BJ (cell line): ENCODE measurements around the gene DDX39B. TPM values are rescaled to one million over a fixed set of nuclear protein-coding genes. Genes with fewer than 3 reads are reported as not detected.
A peak's percentile ranks its signal among the peaks of the same experiment; 100 is the strongest.
"Not testable (repeated sequence)": the region's sequence is repeated elsewhere in the genome, so short reads cannot be mapped to it uniquely, and the experiment has no call there.

Experiments used
- CTCF ChIA-PET: fragments of 350-600 bp; formaldehyde crosslinking; extraction: SDS; loops from one replicate; lab custom pipeline; 2021; ENCODE audit warnings: antibody characterized with exemption, inconsistent platforms; lab: Yijun Ruan, JAX
- POLR2A ChIA-PET: fragments of 300-600 bp; sonication (Branson Sonifier 250); formaldehyde crosslinking; extraction: SDS; loops from one replicate; lab custom pipeline; 2021; ENCODE audit warnings: antibody characterized with exemption; lab: Charles Lee
- DNase-seq: peaks from one replicate; pipeline ENCODE4 v3.0.0-alpha.2; 2011; ENCODE audit warnings: low read depth
- H3K27me3 ChIP-seq: 2 replicates; pipeline ENCODE4 v1.6.0; 2011; ENCODE audit warnings: low read length; ENCODE audit not compliant: control insufficient read depth, insufficient read depth
- H3K36me3 ChIP-seq: 2 replicates; pipeline ENCODE4 v1.5.1; 2011; ENCODE audit warnings: low read length; ENCODE audit not compliant: control insufficient read depth, insufficient read depth
- H3K4me3 ChIP-seq: 2 replicates; pipeline ENCODE4 v1.5.1; 2011; ENCODE audit warnings: low read depth, mild to moderate bottlenecking, control low read depth, low read length
- polyA plus RNA-seq: library from polyadenylated mRNA; depleted of rRNA; stranded (reverse); fragments of >200 nt; gene quantifications from 2 replicates; pipeline ENCODE4 v1.2.3, GENCODE V29; 2011
- TF ChIP-seq, protein P1 (sequence below): IDR thresholded peaks from 2 replicates; pipeline ENCODE4 v1.5.1; 2011; ENCODE audit warnings: low read depth, mild to moderate bottlenecking, control low read depth, inconsistent platforms, low read length, moderate library complexity; ENCODE audit not compliant: insufficient read depth

DDX39B gene
- polyA plus RNA-seq, 1 experiment = 584 TPM

DNA sequence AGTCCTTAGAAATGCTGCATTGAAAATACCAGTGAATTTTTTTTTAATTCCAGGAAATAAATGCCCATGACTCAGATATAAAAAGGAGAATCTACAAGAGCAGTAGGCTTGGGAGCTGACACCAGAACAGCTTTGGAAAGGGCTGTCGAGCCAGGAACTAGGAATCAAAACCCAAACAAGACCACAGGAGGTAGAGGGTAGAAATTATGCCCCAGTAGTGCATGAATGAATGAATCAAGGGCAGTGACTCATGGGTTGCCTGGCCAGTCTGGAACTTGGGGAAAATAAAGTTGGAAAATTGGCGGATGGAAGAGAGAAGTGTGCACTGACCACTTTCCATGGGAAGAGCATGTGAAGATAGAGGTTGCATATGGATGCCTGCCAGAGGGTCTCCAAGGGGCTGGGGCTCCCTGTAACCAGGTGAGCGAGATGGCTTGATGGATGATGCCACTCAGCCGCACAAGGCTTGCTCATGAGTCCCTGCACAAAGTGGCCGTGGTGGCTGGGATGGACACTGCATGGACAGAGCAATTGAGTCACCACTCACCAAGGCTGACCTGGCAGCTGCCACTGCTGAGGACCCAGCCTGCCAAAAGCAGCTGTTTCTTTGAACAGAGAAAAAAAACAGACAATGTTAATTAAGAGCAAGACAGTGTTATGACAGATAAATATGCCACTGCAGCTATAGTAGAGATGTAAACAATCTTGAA is 28.2 kb downstream of the DDX39B start:
- ChIA-PET CTCF (interaction anchor here (1.0 kb wide), 1 partner anchor 19 kb away, joined by 3 read pairs; no protein-coding TSS in a partner anchor), POLR2A (no interaction called here)
- TF ChIP-seq, protein P1, sequence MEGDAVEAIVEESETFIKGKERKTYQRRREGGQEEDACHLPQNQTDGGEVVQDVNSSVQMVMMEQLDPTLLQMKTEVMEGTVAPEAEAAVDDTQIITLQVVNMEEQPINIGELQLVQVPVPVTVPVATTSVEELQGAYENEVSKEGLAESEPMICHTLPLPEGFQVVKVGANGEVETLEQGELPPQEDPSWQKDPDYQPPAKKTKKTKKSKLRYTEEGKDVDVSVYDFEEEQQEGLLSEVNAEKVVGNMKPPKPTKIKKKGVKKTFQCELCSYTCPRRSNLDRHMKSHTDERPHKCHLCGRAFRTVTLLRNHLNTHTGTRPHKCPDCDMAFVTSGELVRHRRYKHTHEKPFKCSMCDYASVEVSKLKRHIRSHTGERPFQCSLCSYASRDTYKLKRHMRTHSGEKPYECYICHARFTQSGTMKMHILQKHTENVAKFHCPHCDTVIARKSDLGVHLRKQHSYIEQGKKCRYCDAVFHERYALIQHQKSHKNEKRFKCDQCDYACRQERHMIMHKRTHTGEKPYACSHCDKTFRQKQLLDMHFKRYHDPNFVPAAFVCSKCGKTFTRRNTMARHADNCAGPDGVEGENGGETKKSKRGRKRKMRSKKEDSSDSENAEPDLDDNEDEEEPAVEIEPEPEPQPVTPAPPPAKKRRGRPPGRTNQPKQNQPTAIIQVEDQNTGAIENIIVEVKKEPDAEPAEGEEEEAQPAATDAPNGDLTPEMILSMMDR = no peak
- Histone ChIP-seq H3K36me3 (peaks cover 5% of the 10 kb centered on the region), H3K27me3 (no peaks in the 10 kb centered on the region), H3K4me3 (no peak overlapping the region)
- no peak for DNase-seq

DNA sequence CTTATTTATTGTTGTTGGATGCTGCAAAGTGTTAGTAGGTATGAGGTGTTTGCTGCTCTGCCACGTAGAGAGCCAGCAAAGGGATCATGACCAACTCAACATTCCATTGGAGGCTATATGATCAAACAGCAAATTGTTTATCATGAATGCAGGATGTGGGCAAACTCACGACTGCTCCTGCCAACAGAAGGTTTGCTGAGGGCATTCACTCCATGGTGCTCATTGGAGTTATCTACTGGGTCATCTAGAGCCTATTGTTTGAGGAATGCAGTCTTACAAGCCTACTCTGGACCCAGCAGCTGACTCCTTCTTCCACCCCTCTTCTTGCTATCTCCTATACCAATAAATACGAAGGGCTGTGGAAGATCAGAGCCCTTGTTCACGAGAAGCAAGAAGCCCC is 31.8 kb downstream of the DDX39B start:
- peaks cover 19% of the 10 kb centered on the region for H3K36me3 ChIP-seq
- no peaks in the 10 kb centered on the region for H3K27me3 ChIP-seq
- no peak overlapping the region for H3K4me3 ChIP-seq
- DNase-seq = no peak
- CTCF ChIA-PET = interaction anchor here (1.0 kb wide), 1 partner anchor 37 kb away, joined by 3 read pairs; the partner anchor contains the start of gene ATP6V1G2
- POLR2A ChIA-PET = no interaction called here
- TF ChIP-seq, protein P1 = no peak

DNA sequence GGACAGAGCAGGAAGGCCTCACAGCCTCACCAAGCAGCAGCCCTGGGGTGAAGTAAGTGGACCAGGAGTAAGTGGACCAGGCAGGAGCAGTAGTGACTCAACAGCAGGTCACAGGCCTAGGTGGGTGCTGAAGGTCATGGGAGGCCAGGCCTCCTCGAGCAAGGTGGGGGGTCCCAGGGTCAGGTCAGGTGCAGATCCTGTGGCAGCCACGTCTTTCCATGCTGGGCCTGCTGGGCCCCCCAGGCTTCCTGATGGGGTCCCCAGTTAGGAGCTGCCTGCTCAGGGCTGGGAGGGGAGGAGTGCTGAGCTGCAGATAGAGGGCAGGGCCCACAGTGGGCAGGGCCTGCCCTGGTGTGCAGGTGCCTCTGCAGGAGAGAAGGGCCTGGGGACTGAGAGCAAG is 32.8 kb downstream of the DDX39B start:
- H3K4me3 ChIP-seq, POLR2A ChIA-PET, H3K27me3 ChIP-seq, DNase-seq, CTCF ChIA-PET: not testable (repeated sequence)
- H3K36me3 ChIP-seq = peaks cover 19% of the 10 kb centered on the region

DNA sequence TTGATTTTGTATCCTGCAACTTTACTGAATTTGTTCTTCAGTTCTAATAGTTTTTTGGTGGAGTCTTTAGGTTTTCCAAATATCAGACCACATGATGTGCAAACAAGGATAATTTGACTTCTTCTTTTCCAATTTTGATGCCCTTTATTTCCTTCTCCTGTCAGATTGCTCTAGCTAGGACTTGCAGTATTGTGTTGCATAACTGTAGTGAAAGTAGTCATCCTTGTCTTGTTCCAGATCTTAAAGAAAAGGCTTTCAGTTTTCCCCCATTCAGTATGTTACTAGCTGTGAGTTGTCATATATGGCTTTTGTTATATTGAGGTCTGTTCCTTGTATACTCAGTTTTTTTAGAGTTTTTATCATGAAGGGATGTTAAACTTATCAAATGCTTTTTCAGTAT is 39.2 kb downstream of the DDX39B start:
- ChIA-PET CTCF (interaction anchor here (1.8 kb wide), 1 partner anchor 44 kb away, joined by 5 read pairs; the partner anchor contains the start of gene ATP6V1G2), POLR2A (no interaction called here)
- Histone ChIP-seq H3K36me3 (peaks cover 11% of the 10 kb centered on the region), H3K27me3 (no peaks in the 10 kb centered on the region), H3K4me3 (no peak overlapping the region)
- DNase-seq = no peak
- TF ChIP-seq, protein P1 = no peak

DNA sequence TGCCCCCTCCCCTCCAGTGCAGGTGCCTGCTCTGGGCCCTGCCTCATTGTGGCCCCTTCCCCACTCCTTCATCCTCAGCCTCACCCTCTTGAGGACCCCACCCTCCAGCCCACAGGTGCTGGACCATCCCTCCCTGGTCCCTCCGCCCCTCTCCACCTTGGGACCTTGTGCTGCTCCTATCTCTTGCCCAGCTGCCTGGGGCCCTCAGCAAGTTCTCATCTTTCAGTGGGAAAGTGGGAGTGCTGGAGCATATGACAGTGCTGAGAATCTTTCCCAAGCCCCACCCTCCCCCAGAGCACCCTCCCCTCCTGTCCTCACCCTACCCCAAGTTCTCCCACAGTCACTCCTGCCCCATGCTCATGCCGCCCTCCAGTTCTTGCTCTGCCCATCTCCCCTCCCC is 42.2 kb downstream of the DDX39B start:
- H3K27me3 ChIP-seq, CTCF ChIA-PET, H3K36me3 ChIP-seq, DNase-seq, H3K4me3 ChIP-seq, POLR2A ChIA-PET: not testable (repeated sequence)

DNA sequence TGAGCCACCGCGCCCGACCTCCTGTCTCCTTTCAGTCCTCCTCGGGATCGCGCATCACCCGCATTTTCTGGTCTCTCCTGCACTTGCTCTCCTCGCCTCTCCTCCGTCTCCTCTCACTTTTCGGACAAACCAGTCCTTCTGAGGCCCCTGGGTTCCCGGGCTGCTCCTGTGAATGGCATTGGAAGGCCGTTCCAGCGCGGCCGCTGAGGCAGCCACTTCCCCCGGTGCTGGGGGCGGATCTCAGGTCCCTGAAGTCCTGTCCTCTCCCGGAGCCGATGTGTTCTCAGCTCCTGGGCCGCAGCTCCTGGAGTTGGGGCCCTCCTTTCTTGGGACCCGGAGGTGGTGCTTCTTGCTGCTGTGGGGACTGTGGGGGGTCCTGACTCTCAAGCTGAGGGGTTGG is 43.1 kb downstream of the DDX39B start:
- POLR2A ChIA-PET = no interaction called here
- Histone ChIP-seq H3K4me3 (peak overlapping the region; percentile 27), H3K36me3 (no peaks in the 10 kb centered on the region), H3K27me3 (no peaks in the 10 kb centered on the region)
- DNase-seq = no peak
- TF ChIP-seq, protein P1 = no peak
- CTCF ChIA-PET = interaction anchor here (0.6 to 1.2 kb wide), 2 partner anchors 48 to 232 kb away, joined by 3 read pairs; partner anchors contain the start of gene ATP6V1G2
